IMR-90 (cell line): Measurements from ENCODE around the gene YBEY. TPM values are rescaled to one million over a fixed set of nuclear protein-coding genes. Genes with fewer than 3 reads are reported as not detected.

Experiments
- ATAC-seq: fragments of 200-7000 bp; cut with Tn5 transposase; 2 replicates; pipeline ENCODE4 v1.9.1; 2020; ENCODE audit warnings: low read depth, mild to moderate bottlenecking, moderate library complexity
- BruUV-seq: library from RNA; stranded (reverse); fragments of 400-500 nt; replicated peaks from 2 replicates; lab custom pipeline; 2021; lab: Mats Ljungman, UMichigan
- CTCF ChIA-PET: fragments of 300-600 bp; formaldehyde crosslinking; extraction: SDS; loops from one replicate; lab custom pipeline; 2021; ENCODE audit warnings: antibody characterized with exemption; lab: Yijun Ruan, JAX
- POLR2A ChIA-PET: fragments of 300-600 bp; sonication (Branson Sonifier 250); formaldehyde crosslinking; loops from one replicate; lab custom pipeline; 2022; ENCODE audit warnings: antibody characterized with exemption; ENCODE audit not compliant: unreplicated experiment; lab: Charles Lee
- DNase-seq: peaks from one replicate; pipeline ENCODE4 v3.0.0; 2013
- H2AFZ ChIP-seq: replicated peaks from 2 replicates; pipeline ENCODE3; 2013; ENCODE audit warnings: low read length, mild to moderate bottlenecking; ENCODE audit not compliant: poor library complexity
- H2AK5ac ChIP-seq: 2 replicates; pipeline ENCODE4 v1.6.1; 2013; ENCODE audit warnings: low read depth, low read length, inconsistent platforms
- H2AK9ac ChIP-seq: replicated peaks from 2 replicates; pipeline ENCODE3; 2013; ENCODE audit warnings: mild to moderate bottlenecking, low read depth, low read length, moderate library complexity; ENCODE audit not compliant: poor library complexity
- H2BK120ac ChIP-seq: 2 replicates; pipeline ENCODE4 v1.6.1; 2013; ENCODE audit warnings: low read depth, low read length, inconsistent platforms
- H2BK15ac ChIP-seq: 3 replicates; pipeline ENCODE4 v1.6.1; 2013; ENCODE audit warnings: low read depth, low read length, inconsistent platforms
- H2BK20ac ChIP-seq: 2 replicates; pipeline ENCODE4 v1.6.1; 2013; ENCODE audit warnings: low read depth, mild to moderate bottlenecking, inconsistent platforms, low read length, moderate library complexity
- H2BK5ac ChIP-seq: 2 replicates; pipeline ENCODE4 v1.6.1; 2013; ENCODE audit warnings: mild to moderate bottlenecking, low read depth, low read length, inconsistent platforms; ENCODE audit not compliant: poor library complexity, severe bottlenecking
- H3K14ac ChIP-seq: replicated peaks from 2 replicates; pipeline ENCODE4 v1.6.1; 2013; ENCODE audit warnings: low read depth, low read length, inconsistent platforms
- H3K18ac ChIP-seq: 2 replicates; pipeline ENCODE4 v1.6.1; 2013; ENCODE audit warnings: low read depth, low read length, control low read depth
- H3K23ac ChIP-seq: 2 replicates; pipeline ENCODE4 v1.6.1; 2013; ENCODE audit warnings: low read depth, low read length, inconsistent platforms
- H3K27ac ChIP-seq: 2 replicates; pipeline ENCODE4 v1.5.1; 2013; ENCODE audit warnings: mild to moderate bottlenecking, control low read depth, low read length; ENCODE audit not compliant: insufficient read depth
- H3K27me3 ChIP-seq: 2 replicates; pipeline ENCODE4 v1.6.1; 2013; ENCODE audit warnings: low read length; ENCODE audit not compliant: control insufficient read depth, insufficient read depth
- H3K36me3 ChIP-seq: 2 replicates; pipeline ENCODE4 v1.6.1; 2013; ENCODE audit warnings: low read length, mixed read lengths; ENCODE audit not compliant: control insufficient read depth, insufficient read depth
- H3K4ac ChIP-seq: 2 replicates; pipeline ENCODE4 v1.6.1; 2013; ENCODE audit warnings: low read depth, low read length, inconsistent platforms
- H3K4me1 ChIP-seq: 2 replicates; pipeline ENCODE4 v1.6.1; 2013; ENCODE audit warnings: low read length, mixed read lengths; ENCODE audit not compliant: control insufficient read depth, insufficient read depth
- H3K4me2 ChIP-seq: 2 replicates; pipeline ENCODE4 v1.6.1; 2013; ENCODE audit warnings: low read depth, mild to moderate bottlenecking, control low read depth, low read length, moderate library complexity
- H3K4me3 ChIP-seq: 2 replicates; pipeline ENCODE4 v1.5.1; 2013; ENCODE audit warnings: low read depth, mild to moderate bottlenecking, control low read depth, low read length, moderate library complexity; ENCODE audit not compliant: insufficient read depth
- H3K56ac ChIP-seq: 2 replicates; pipeline ENCODE4 v1.6.1; 2013; ENCODE audit warnings: low read length, inconsistent platforms; ENCODE audit not compliant: insufficient read depth; ENCODE audit errors: extremely low read depth
- H3K79me1 ChIP-seq, 2 experiments: 2 replicates each; pipeline ENCODE4 v1.6.1; 2013; ENCODE audit warnings: low read length in 2 of 2, inconsistent platforms in 1 of 2, low read depth in 1 of 2
- H3K9ac ChIP-seq: 2 replicates; pipeline ENCODE4 v1.6.1; 2013; ENCODE audit warnings: low read depth, low read length, control low read depth
- H3K9me1 ChIP-seq: 2 replicates; pipeline ENCODE4 v1.6.1; 2013; ENCODE audit warnings: low read length, inconsistent platforms; ENCODE audit not compliant: insufficient read depth
- H3K9me3 ChIP-seq: 2 replicates; pipeline ENCODE4 v1.6.1; 2013; ENCODE audit warnings: low read length; ENCODE audit not compliant: control insufficient read depth, insufficient read depth
- H4K20me1 ChIP-seq: 2 replicates; pipeline ENCODE4 v1.6.1; 2013; ENCODE audit warnings: low read length, inconsistent platforms; ENCODE audit not compliant: insufficient read depth
- H4K5ac ChIP-seq: 2 replicates; pipeline ENCODE4 v1.6.1; 2013; ENCODE audit warnings: mild to moderate bottlenecking, low read depth, low read length, control low read depth
- H4K8ac ChIP-seq, 2 experiments: 2 replicates each; pipeline ENCODE4 v1.6.1; 2013; ENCODE audit warnings: low read depth in 2 of 2, low read length in 2 of 2, control low read depth in 1 of 2, inconsistent platforms in 1 of 2
- H4K91ac ChIP-seq: 2 replicates; pipeline ENCODE4 v1.6.1; 2013; ENCODE audit warnings: low read depth, low read length, inconsistent platforms; ENCODE audit not compliant: insufficient read depth
- FOS ChIP-seq: fragments of 150-350 bp; IDR thresholded peaks from 2 replicates; pipeline ENCODE4 v1.6.1; 2016; ENCODE audit warnings: low read depth, low read length
- NFE2L2 ChIP-seq: fragments of 150-350 bp; IDR thresholded peaks from 2 replicates; pipeline ENCODE4 v1.6.1; 2016; ENCODE audit warnings: low read depth, mild to moderate bottlenecking, low read length
- WGBS, 2 experiments: methylation state at CpG; one replicate each; pipeline versions ENCODE4 v1.1.5 to v1.1.7; 2013; ENCODE audit warnings: missing lambda C conversion rate in 2 of 2; ENCODE audit not compliant: insufficient read length in 1 of 2; ENCODE audit errors: extremely low coverage in 2 of 2; 5-methylcytosine and 5-hydroxymethylcytosine counted together
- dilution Hi-C: fragments of 300-500 bp; cut with HindIII; formaldehyde crosslinking; loops from one replicate; pipeline ENCODE4 v1.14.3; 2018; ENCODE audit warnings: low sequenced_read_pairs; ENCODE audit not compliant: unreplicated experiment
- in situ Hi-C: fragments of 300-500 bp; cut with MboI; formaldehyde crosslinking; loops from 3 replicates; pipeline ENCODE4 v1.14.3; 2019; ENCODE audit warnings: low sequenced_read_pairs, inconsistent platforms, mixed read lengths
- intact Hi-C: fragments of 100-400 bp; cut with micrococcal nuclease; formaldehyde crosslinking; loops from 2 replicates; pipeline ENCODE4 v1.10.0; 2022
- polyA plus RNA-seq, 3 experiments: library from polyadenylated mRNA; depleted of rRNA; stranded (reverse); fragments of >200 nt; gene quantifications; 2 replicates each; pipeline ENCODE4 v1.2.3, GENCODE V29; 2012; ENCODE audit warnings: low replicate concordance in 1 of 3
- total RNA-seq: library from RNA; depleted of rRNA; stranded (reverse); fragments of >200 nt; gene quantifications from 2 replicates; pipeline ENCODE4 v1.2.3, GENCODE V29; 2012
- TF ChIP-seq, protein P1 (sequence below): fragments of 150-350 bp; IDR thresholded peaks from 2 replicates; pipeline ENCODE4 v1.6.1; 2017; ENCODE audit warnings: mild to moderate bottlenecking, antibody characterized with exemption, low read length, low read depth

Gene YBEY
- total and polyA plus RNA-seq, 2 of the 4 experiments (the other 2 are of a cell fraction), result 5.9 to 26.2 TPM

DNA sequence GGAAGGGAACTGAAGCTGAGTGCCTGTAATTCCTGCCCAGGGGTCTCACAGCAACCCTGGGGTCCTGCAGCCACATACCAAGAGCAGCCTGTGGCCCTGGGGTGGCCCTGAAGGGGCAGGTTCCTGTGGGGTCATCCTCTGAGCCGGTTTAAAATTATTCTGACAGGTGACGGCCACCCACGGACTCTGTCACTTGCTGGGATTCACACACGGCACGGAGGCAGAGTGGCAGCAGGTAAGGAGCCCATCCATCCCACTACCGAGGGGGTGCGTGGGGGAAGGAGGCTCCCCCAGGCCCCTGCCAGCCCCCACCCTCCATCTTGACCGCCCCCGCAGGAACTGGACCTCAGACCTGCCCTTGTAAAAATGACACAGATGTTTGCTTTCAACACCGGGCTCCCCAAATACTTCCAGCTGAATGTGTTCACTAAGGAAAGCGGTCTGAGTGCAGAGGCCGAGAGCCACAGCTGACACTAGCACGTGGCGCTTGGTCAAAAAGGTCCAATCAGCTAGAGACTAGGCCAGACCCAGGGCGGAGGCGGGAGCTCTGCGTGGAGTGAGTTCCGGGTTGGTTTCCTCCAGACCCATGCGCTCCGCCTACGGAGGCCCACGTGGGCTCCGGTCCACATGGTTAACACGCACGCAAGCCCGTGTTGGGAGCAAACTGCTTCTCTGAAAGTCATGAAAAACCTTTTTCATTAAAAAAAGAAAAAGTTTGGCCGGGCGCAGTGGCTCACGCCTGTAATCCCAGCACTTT, 10.0 kb downstream of the YBEY start:
- no peak overlapping the region for H2BK15ac ChIP-seq
- no peak overlapping the region for H3K9ac ChIP-seq
- no peaks in the 10 kb centered on the region; the same call in 1 of the 2 replicates for H3K9me1 ChIP-seq
- no peak overlapping the region for H4K5ac ChIP-seq
- no peaks in the 10 kb centered on the region; the same call in 1 of the 2 replicates for H4K20me1 ChIP-seq
- H3K27me3 ChIP-seq, result no peaks in the 10 kb centered on the region
- WGBS, 2 experiments, result 71% methylated on average over 12 of the region's 29 CpGs; no CpG with 5 or more reads in 1 of the 2 experiments
- no peak overlapping the region for H2BK120ac ChIP-seq
- H3K18ac ChIP-seq, result no peak overlapping the region
- no peak overlapping the region for H2BK5ac ChIP-seq
- H3K4me2 ChIP-seq, result no peak overlapping the region
- no peak overlapping the region for H3K4me3 ChIP-seq
- in situ Hi-C loops (no loop called here), intact Hi-C loops (no loop called here), dilution Hi-C loops (no loop called here)
- 0 out of 2 replicates have a peak overlapping the region, but pooled peaks have one; percentile 24 for H4K91ac ChIP-seq
- no peak for ATAC-seq
- no peak overlapping the region for H3K4ac ChIP-seq
- H2BK20ac ChIP-seq, result no peak overlapping the region
- H3K23ac ChIP-seq, result no peak overlapping the region
- no peaks in the 10 kb centered on the region for H3K9me3 ChIP-seq
- H4K8ac ChIP-seq, result peak overlapping the region in 1 of 2 experiments; percentile 60; a peak in 1 of 4 replicates
- H2AK5ac ChIP-seq, result 0 out of 2 replicates have a peak overlapping the region, but pooled peaks have one; percentile 9
- ChIA-PET POLR2A (interaction anchor here (0.5 kb wide), 1 partner anchor 9 kb away, joined by 7 read pairs; no protein-coding TSS in a partner anchor), CTCF (no interaction called here)
- H3K27ac ChIP-seq, result no peak overlapping the region
- DNase-seq, result peak; percentile 32
- peak overlapping the region; percentile 27 for H2AFZ ChIP-seq
- BruUV-seq, result no TSS peak
- no peak overlapping the region for H3K56ac ChIP-seq
- H2AK9ac ChIP-seq, result peak overlapping the region; percentile 86
- H3K4me1 ChIP-seq, result peaks cover 11% of the 10 kb centered on the region
- TF ChIP-seq, protein P1, sequence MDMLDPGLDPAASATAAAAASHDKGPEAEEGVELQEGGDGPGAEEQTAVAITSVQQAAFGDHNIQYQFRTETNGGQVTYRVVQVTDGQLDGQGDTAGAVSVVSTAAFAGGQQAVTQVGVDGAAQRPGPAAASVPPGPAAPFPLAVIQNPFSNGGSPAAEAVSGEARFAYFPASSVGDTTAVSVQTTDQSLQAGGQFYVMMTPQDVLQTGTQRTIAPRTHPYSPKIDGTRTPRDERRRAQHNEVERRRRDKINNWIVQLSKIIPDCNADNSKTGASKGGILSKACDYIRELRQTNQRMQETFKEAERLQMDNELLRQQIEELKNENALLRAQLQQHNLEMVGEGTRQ, result 0 out of 2 replicates have a peak, but pooled peaks have one; percentile 18
- TF ChIP-seq NFE2L2, result no peak
- no peak for TF ChIP-seq FOS
- H3K36me3 ChIP-seq, result peaks cover 13% of the 10 kb centered on the region
- H3K14ac ChIP-seq, result 0 out of 2 replicates have a peak overlapping the region, but pooled peaks have one; percentile 15
- H3K79me1 ChIP-seq, result peaks cover 4 to 7% of the 10 kb centered on the region in 2 experiments; a peak in 2 of 4 replicates
